Measurements from ENCODE around the gene ENTPD6.
"Not testable (repeated sequence)": the region's sequence is repeated elsewhere in the genome, so short reads cannot be mapped to it uniquely, and the experiment has no call there.

ENTPD6 gene

DNA sequence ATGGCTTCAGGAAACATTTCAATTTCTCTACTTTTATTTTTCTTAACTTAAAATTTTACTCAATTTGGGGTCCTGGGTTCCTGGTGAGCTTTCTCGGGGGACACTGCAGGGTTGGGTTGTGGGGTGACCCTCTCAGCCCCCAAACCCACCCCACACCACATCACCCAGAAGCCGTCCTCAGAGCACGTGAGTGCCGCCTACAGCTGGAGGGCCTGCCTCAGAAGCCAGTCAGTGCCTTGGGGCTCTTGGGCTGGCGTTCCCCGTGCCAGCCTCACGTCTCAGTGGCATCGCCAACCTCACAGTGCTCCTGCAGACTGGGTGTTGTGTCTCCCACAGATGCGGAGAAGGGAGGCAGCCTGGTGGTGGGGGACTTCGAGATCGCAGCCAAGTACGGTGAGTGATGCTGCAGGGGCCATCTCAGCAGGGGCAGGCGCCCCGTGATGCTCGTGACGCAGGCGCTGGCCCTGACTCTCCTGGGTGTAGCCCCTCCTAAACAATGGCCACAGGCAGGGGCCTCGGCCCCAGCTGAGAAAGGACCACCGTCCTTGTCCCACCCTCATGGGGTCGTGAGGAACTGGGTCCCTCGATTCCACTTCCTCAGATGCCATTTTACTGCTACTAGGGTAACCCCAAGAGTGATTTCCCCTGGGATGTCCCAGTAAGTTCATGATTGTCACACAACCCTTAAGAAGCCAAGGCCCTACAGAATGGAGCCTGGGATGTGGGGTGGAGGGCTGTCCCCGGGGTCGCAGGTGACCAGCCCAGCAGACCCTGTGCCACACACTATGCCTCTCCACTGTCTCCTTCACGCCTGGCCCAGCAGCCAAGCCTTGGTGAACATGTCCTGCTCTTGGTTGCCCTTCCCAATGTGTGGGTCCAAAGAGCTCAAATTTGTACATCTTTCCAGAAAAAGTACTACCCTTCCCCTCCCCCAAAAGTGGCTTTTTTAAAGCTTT is 28.5 kb downstream of the ENTPD6 start:
- DNase-seq (ENCODE audit: low read depth, low spot score): no peak

DNA sequence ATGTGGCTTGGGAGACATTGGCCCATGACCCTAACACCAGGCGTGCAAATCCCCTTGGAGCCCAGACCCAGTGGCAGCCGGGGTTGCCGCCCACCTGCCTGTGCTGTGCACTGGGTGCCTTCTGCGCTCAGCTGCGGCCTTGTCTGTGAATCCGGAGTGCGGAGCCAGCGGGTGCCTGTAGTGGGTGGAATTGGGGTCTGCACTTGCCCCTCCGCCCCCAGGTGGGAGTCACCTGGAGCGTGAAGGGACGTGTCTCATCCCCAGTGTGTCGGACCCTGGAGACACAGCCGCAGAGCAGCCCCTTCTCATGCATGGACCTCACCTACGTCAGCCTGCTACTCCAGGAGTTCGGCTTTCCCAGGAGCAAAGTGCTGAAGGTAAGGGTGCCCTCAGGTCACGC is 29.4 kb downstream of the ENTPD6 start:
- no peak for DNase-seq (ENCODE audit: low read depth, low spot score)

GRCh38 chr20:25225642-25226432 is 30.3 kb downstream of the ENTPD6 start:
- DNase-seq (ENCODE audit: low read depth, low spot score): no peak

GRCh38 chr20:25226433-25227316 is 31.2 kb downstream of the ENTPD6 start:
- DNase-seq (ENCODE audit: low read depth, low spot score): no peak

DNA sequence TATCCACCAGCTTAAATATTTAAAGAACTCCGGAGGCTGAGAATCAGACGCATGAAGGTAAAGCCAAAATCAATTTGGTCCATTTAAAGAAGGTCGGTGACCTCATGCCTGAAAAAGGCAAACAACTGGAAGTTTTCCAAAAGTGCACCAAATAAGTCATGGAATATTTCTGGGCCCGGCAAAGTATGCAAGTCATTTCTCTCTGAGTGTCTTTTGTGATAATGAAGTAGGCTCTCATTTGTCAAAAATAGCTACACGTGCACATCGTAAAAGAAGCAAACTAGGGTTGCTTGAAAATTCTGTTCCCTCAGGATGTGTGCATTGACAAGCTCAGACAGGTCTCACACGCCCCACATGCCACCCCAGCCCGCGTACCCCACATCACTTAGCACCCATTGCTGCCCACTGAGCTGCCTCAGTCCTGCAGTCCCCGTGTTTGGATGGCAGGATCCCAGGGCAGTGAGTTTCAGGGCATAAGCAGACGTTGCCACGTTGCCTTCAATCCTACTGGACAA is 31.9 kb downstream of the ENTPD6 start:
- DNase-seq (ENCODE audit: low read depth, low spot score): no peak

- DNase-seq (ENCODE audit: low read depth, low spot score): no peak
Measured at GRCh38 chr20:25229486-25230165, 34.1 kb downstream of the ENTPD6 start.

DNA sequence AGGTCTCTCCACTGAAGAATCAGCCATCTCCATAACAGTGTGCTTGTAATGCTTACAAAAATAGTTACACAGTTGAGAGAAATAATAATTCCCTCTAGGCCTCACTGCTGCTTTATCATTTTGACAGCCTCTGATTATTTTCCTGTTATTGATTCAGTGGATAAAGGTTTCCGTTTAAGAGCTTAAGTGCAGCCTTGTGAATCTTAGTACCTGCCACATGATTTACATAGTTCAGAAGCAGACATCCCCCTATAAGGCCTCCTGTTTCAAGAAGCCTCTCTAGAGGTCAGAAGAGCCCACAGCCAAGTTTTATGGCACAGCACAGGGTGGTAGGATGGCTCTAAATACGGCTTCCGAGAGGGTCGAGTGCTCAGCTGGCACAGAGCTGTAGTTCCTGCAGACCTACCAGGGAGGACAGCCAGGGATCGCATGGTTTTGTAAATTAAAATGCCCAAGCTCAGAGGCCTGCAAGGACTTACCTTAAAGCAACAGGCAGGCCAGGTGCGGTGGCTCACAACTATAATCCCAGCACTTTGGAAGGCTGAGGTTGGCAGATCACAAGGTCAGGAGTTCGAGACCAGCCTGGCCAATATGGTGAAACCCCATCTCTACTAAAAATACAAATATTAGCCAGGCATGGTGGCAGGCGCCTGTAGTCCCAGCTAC is 34.8 kb downstream of the ENTPD6 start:
- DNase-seq (ENCODE audit: low read depth, low spot score): no peak

GRCh38 chr20:25233016-25233772 is 37.7 kb downstream of the ENTPD6 start:
- no peak for DNase-seq (ENCODE audit: low read depth, low spot score)

DNA sequence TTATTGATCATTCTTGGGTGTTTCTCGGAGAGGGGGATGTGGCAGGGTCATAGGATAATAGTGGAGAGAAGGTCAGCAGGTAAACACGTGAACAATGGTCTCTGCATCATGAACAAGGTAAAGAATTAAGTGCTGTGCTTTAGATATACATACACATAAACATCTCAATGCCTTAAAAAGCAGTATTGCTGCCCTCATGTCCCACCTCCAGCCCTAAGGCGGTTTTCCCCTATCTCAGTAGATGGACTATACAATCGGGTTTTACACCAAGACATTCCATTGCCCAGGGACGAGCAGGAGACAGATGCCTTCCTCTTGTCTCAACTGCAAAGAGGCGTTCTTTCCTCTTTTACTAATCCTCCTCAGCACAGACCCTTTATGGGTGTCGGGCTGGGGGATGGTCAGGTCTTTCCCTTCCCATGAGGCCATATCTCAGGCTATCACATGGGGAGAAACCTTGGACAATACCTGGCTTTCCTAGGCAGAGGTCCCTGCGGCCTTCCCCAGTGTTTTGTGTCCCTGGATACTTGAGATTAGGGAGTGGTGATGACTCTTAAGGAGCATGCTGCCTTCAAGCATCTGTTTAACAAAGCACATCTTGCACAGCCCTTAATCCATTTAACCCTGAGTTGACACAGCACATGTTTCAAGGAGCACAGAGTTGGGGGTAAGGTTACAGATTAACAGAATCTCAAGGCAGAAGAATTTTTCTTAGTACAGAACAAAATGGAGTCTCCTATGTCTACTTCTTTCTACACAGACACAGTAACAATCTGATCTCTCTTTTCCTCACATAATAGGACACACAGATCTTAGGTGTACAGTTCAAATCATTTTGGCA is 38.7 kb downstream of the ENTPD6 start:
- not testable (repeated sequence) for DNase-seq (ENCODE audit: low read depth, low spot score)

GRCh38 chr20:25236450-25237304 is 41.2 kb downstream of the ENTPD6 start:
- no peak for DNase-seq (ENCODE audit: low read depth, low spot score)

DNA sequence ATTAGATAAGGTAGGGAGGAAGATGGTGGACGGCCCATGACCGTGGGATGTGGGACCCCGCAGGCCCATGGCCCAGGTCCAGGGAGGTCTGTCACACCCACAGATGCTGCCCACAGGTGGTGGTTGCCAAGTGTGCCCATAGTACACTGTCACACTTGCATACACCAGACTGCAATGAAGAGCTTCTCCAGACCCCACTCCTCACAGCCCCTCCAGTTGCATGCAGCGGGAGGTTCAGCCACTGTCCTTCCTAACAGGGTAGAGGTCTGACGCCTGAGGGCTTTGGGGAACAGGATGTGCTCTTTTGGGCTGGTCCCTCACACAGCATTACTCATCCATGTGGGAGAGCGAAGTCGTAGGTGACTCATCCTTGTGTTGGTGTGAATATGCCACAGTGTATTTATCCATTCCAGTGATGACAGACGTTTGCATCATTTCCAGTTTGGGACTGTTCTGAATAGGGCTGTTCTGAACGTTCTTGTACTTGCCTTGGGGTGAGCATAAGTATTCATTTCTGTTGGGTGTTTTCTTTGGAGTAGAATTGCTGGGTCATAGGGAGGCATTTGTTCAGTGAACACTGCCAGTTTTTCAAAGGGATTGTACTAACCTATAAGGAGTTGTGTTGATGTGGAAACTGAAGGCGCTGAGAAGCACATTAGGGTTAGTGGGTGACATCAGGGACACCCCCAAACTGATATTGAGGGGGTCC is 42.3 kb downstream of the ENTPD6 start:
- DNase-seq (ENCODE audit: low read depth, low spot score): peak; percentile 15

GRCh38 chr20:25238319-25239037 is 43.0 kb downstream of the ENTPD6 start:
- no peak for DNase-seq (ENCODE audit: low read depth, low spot score)

- DNase-seq (ENCODE audit: low read depth, low spot score): no peak
Measured at GRCh38 chr20:25239387-25240370, 44.2 kb downstream of the ENTPD6 start.

DNA sequence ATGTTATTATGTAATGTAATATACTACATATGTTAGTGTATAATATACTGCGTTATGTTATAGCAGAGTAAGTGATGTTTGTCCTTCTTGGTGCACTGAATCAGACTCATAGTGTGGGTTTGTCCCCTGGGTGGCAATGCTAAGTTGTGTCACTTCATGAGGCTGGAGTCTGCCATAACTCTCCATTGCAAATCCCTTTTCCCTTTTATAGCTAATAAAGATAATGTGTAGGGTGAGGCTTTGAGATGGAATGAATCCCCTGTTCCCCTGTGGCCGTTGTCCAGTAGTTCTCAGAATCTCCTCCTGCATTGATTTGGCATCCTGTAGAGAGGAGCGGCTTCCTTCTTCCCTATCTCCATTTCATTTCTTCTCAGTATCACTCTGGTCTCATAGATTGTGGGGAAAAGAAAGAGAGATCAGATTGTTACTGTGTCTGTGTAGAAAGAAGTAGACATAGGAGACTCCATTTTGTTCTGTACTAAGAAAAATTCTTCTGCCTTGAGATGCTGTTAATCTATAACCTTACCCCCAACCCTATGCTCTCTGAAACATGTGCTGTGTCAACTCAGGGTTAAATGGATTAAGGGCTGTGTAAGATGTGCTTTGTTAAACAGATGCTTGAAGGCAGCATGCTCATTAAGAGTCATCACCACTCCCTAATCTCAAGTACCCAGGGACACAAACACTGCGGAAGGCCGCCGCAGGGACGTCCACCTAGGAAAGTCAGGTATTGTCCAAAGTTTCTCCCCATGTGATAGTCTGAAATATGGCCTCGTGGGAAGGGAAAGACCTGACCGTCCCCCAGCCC is 45.5 kb downstream of the ENTPD6 start:
- DNase-seq (ENCODE audit: low read depth, low spot score): not testable (repeated sequence)

All from activated CD4-positive, CD25-positive, alpha-beta regulatory T cell treated with anti-CD3 and anti-CD28 coated beads, Interleukin-2, amount 50 U/mL, for 16 hours (primary cell).